Forelimb muscle (tissue), 1 donor: ENCODE data around the gene ABCD3. TPM values are rescaled to one million over a fixed set of nuclear protein-coding genes. Genes with fewer than 3 reads are reported as not detected.

Experiments used
- DNase-seq: peaks from one replicate; pipeline ENCODE4 v3.0.0-alpha.2; 2013; ENCODE audit warnings: low read depth
- polyA plus RNA-seq: library from polyadenylated mRNA; unstranded; fragments of 120-200 nt; gene quantifications from one replicate; pipeline ENCODE4 v1.2.1, GENCODE V29; 2013; ENCODE audit not compliant: insufficient read length

ABCD3 gene
- polyA plus RNA-seq, 1 donor, result 22.0 TPM

DNA sequence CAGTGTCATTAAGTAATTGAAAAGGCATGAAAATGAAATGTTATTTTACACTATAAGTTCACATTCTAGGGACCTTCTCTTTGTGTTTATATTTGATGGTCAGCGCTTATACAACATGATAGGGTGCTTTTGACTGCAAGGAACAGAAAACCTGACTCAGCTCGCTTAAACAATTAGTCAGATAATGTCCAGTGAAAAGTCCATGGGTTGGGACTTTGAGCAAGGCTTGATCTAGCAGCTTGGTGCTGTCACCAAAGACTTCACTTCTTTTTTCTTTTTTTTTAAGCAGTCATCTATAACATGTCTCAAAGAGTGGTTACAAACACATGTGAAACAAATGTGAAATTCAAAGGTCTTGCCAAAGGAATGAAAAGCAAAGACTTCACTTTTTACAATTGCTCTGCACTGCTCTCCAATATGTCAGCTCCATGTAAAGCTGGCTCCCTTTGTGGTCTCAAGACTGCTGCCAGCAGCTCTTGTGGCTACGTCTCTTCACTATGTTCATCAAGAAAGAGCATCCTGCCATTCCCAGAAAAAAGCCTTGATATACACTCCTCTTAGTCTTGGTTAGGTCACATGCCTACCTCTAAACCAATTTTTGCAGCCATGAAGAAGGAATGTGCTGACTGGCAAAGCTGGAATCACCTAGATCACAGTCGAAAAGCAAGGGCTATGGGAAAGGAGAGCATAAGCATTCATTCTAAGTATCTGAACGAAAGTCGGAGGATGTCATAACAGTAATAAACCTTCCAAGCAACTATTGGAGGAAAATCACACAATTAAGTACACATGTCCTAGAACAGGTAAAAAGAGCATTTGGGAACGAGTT is 108.2 kb downstream of the ABCD3 start:
- no peak for DNase-seq

DNA sequence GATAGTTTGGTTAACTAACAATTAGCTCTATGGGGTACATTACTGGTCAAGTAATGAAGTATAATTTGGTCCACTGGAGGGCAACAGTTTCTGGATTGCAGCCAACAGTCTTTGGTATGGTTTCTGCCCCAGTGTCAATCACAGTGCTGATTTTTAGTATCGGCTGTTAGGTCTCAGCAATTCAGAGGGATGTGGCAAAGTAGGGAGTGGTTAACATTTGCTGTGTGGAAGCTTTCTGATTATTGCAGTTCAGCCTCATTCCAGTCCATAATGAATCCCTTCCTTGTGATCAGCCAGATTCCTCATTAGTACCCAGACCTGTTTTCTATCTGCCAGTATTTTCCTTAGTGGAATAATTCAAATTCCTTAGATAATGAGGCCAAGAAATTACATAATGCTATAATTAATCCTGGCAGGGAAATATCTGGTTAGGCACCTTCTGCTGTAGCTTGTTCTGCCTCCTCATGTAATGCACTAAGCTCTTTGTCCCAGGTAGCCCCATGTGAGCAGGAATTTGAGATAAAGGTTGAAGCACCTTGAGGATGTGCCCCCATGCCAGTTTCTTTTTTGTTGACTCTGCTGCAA is 109.3 kb downstream of the ABCD3 start:
- no peak for DNase-seq

DNA sequence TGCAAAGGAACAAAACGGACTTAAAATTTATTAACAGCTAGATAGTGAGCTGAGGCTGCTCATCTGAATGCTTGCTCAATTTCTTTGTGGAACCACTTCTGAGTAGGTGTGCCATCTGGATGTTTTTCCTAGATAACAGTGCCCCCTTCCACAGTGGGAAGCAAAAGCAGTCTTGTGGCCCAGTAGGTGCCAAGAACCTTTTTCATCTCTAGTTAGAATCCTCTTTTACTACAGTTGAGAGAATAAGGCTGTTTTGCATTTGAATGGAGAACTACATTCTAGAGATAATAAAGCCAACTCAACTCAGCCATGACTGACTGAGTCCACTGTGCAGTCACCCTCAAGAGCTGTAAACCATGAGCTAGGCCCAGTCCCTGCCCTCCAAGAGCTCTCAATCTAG is 110.1 kb downstream of the ABCD3 start:
- DNase-seq, result no peak

DNA sequence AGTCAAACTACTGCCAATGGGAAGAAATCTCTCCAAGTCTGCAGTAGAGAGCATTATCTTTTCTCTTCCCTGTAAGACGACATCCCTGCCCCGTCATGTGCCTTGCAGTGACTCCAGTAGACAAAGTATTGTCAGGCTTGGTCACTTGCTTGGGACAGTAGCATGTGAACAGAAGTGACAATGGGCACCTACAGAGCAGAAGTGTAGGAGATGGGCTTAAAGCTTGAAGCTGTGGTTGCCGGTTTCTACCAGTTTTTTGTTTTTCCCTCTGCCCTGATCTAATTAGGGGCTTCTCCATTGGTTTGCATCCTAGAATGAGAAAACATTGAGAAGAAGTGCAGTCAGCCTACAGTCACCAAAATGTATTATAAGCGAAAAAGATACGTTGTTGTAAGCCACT is 110.6 kb downstream of the ABCD3 start:
- no peak for DNase-seq

DNA sequence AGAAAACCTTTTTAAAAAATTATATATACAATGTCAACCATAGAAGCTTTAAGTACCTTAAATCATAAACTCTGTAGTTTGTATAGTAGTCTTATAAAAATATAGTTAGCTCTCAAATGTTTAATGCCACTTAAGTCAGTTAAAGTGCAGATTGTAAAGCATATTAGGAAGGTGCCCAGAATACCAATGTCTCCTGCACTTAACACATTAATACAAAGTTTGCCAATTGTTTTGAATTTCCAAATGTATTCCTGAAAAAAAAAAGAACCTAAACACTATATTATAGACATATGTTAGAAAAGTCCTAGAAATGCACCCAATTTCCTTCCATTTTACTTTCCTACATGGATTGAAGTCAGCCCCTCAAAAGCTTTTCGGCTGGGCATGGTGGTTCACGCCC is 111.2 kb downstream of the ABCD3 start:
- DNase-seq, result no peak

DNA sequence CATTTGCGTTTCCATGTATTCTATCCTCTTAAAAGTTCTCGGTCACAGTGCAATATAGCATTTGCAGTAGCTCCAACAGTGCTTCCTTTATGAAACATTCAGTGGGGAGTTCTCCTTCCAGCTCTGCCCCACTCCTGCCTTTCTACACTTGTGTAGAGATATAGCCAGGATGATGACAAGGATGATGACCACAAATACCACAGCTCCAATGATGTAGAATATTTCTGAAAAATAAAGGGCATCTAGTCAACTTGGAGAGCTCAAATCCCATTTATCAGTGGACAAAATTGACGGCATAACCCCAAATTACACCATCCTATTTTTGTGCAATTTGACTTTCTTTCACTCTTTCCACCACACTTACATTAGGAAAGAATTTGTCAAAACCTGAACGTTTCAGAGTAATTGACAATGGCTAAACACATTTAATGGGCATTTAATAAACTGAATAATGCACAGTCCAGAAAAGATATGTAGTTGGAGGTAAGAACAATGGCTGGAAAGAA is 112.2 kb downstream of the ABCD3 start:
- DNase-seq, result no peak

DNA sequence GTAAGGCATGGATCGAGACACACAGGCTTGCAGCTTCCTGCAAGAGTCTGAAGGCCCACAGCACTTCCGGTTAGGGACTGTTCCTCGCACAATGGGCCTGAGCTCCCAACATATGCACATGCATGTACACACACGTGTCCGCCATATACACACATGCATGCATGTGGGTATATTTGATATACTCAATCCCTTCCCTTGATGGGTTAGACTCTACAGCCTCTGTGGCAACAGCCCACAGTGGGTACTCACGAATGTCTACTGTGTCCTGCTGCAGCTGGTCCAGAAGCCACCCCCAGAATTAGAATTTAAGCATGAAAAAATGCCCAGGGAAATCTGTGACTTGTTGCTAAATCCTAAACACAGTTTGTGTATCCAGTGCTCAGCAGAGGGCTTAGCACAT is 113.5 kb downstream of the ABCD3 start:
- DNase-seq, result no peak

DNA sequence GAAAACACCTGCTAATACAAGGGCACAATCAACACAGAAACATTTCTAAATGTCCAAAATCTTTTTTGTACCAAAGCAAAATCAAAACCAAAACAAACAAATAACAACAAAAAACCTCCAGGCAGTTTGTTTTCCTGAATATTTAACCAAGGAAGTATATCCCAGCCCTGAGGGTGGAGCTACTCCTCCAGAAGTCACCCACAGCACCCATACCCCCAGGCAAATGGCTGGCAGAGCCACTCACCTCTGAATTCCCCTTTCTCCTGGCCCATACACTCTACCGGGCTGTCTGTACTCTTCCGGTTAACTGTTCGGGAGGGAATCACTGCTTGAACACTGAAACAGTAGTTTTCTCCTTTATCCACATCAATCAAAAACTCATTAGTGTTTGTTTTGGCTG is 113.9 kb downstream of the ABCD3 start:
- DNase-seq, result no peak

DNA sequence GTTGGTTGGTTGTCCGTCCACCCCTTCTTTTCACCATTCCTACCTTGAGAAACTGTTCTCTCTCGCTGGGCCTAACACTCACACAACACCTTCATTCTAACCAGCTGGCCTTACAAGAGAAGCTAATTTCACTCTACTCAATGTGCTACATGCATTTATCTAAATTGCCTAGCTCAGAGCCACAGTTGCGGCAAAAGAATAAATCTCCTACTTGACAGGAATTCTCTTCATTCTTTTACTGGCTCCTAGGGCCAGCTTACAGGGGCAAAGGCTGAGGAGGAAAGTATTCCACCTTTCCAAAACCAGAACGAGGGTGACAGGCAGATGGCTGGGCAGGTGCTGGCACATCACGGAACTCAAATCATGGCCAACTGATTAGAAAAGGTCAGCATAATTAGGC is 116.9 kb downstream of the ABCD3 start:
- DNase-seq, result no peak

DNA sequence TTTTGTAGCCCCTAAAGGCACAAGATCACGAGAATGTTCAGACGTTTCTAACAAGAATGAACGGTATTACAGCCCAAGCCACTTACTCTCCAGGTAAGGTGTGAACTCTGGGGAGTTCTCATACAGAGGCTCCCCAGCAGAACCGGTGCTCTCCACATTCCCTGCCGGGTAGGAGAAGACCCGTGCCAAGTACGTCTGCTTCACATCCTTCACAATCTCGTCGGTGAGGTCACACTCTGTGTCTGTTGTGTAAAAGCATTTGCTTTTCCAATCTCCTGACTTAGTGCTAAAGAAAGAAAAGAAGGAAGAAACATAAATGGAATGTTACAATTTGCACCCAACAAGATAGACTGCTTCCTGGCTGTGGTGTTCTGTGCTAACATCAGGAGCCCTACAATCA is 117.7 kb downstream of the ABCD3 start:
- no peak for DNase-seq

DNA sequence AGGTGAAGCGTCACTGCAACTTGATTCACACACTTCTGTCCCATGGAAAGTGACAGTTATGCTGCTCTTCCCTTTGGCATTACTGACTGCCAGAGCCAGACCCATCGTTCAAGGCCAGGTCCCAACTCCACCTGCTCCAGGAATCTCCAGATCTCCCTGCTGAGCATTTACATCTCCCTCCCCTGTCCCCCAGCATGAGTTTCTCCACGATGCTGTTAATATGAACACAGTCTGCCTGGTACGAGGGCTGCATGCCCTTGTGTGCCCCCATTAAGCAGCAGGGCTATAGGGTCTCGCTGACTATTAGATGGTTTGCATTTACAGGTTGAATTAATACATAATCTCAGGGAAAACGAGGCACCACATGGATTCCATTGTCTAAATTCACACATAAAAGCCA is 119.1 kb downstream of the ABCD3 start:
- no peak for DNase-seq

DNA sequence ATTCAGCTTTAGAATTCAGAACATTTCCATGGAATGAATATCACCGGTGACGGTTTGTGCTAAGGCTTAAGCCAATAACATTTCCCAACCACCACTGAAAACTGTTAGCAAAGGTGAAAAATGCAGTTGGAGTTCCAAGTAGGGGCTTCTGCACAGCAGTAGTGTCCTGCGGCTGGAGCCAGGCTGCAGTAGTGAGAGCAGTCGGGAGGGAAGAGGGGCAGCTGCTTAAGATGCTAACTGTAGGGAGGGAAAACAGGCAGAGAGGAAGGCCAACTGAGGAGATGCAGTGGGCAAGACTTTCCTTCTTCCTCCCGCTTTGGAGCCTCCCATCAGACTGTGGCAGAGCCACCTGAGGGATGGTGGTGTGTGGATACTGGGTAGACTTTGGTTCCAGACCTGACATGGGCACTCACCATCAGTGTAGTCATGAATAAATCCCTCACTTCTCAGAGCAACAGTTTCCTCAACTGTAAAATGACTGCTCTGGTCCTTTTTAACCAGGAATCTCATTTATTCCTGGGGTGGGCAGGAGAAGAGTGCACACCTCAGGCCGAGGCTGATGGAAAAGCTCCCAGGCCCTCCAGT is 120.1 kb downstream of the ABCD3 start:
- no peak for DNase-seq

DNA sequence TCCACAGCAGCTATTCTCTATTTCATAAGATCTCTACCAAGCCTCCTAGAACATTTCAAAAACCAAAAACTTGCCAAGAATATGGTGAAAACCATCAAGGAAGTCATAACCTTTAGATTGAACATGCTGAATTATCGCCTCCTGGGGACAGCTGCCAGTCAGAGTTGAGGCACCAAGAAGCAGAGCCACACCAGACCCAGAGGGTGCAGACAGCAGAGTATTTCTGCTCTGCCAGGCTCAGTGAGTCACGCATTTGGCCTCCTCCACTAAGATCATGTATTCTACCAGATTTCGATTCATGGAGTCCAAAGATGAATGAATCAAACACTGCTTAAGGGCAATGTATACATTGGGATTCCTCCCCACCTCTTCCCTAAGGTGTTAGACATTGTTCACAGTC is 121.3 kb downstream of the ABCD3 start:
- DNase-seq, result no peak

DNA sequence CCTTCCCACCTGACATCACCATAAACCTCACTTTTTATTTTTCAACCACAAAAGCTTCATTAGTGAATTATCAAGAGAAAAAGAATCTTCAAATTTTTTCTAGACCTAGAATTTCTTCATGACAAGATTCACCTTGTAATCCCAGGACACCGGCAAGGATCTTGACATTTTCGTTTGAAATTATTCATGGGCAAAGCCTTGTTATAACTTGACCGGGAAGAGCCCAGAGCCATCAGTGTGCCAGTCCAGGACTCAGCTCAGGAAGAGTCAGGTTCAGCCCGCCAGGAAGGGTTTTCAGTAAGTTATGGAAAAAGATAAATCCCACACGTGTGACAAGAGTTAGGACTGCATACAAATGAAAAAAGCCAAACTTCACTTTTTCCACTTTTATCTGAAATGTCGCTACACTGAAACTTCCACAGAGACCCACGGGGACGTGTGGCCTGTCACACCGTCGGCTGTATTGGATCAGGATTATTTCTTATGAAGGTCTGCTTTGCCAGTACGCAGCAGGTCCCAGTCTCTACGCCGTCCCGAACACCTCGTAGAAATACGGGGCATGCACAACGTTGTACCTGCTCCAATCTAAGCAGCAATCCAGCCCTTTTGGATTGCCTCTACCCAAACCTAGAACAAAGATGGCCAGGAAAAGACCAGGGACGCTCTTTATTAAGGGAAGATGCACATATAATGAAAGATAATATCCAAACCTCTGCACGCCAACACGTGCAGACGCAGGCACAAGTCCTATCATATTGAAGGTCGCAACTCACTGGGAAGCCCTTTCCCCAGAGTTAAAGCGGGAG is 122.5 kb downstream of the ABCD3 start:
- DNase-seq, result no peak

DNA sequence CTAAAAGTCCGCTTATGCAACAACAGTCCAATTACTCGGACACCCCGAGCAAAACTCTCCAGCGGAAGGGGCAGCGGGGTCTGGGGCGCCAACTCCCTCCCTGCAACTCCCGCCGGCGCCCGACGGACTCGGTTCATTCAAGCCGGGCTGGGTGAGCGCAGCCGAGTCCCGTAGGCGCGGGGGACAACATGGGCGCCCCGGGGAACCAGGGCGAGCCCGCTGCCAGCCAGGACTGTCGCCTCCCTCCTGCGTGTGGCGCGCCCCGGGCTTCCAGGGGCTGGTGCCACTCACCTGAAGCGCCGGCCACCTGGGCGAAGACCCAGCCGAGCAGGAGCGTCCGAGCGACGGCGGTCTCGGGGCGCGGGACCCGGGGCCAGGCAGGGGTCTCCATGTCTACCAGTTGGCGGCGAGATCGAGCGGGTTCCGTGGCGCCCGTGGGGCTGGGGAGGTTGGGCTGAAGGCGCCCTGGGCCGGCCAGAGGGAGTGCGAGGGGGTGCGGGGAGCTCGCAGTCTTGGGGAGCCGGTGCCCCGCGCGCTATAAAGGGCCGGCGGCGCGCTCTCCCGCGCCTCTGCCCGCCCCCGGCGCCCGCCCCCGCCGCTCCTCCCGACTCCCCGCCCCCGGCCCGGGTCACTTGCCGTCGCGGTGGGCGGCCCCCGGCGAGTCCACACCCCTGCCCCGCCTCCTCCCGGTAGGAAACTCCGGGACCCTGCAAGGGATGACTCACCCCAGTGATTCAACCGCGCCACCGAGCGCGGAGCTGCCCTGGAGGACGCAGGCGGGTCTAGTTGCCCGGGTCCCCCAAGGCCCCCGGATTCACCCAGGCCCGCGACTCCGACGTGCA is 123.3 kb downstream of the ABCD3 start, which contains the start of gene F3:
TSS of gene F3 (minus strand) at position 514 of the 842 bp plus-strand sequence. CDS start at position 391, 123 bp downstream.
- DNase-seq, result no peak

DNA sequence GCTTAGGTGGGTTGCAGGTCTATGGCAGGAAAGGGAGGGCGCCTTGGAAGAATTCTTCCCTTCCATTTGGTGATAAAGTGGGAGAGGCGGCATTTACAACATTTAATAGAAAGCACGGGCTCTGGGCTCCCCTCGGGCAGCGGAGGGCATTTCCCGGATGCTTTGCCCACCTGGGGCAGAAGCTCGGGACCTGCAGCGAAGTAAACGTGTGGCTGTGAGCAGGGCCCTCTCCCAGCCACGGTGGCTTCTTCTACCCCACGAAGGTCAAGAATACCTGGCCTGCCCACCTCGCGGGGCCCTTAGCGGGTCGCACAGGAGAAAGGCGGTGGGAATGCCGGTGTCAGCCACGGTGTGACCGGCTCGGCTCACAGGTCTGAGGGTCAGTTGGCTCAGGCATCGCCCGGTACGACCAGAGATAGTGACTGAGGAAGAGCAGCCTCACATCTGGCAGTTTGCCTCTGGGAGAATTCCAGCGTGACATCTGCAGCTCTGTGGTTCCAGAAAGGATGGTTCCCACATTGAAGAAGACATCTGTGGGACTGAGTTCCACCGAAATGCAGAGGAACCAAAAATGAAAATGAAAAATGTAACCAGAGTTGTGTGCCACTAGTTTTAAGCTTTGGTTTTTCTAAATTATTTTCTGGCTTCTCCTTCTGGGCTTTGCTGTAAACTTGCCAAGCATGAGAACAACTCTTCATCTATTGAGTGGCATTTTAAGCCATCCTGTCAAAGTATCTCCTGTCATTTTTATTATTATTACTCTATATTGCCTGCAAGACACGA is 124.1 kb downstream of the ABCD3 start:
- no peak for DNase-seq

DNA sequence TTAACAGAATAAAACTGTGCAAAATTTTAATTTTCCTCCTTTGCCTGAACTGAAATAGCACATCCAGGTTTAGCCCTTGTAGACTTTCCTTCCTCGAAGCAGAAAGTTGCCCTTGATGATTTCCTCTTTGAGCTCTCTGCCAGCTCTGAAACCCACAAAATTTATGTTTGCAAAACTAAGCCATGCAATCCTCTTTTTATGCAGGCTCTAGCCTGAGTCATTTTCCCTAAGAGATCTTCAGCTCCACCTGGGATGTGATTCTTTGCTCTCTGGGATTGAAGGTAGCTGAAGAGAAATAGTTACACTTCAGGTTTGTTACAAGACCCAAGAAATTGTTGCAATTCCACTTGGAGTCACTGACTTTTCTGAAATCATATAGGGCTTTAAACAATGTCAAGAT is 124.8 kb downstream of the ABCD3 start:
- DNase-seq, result no peak

DNA sequence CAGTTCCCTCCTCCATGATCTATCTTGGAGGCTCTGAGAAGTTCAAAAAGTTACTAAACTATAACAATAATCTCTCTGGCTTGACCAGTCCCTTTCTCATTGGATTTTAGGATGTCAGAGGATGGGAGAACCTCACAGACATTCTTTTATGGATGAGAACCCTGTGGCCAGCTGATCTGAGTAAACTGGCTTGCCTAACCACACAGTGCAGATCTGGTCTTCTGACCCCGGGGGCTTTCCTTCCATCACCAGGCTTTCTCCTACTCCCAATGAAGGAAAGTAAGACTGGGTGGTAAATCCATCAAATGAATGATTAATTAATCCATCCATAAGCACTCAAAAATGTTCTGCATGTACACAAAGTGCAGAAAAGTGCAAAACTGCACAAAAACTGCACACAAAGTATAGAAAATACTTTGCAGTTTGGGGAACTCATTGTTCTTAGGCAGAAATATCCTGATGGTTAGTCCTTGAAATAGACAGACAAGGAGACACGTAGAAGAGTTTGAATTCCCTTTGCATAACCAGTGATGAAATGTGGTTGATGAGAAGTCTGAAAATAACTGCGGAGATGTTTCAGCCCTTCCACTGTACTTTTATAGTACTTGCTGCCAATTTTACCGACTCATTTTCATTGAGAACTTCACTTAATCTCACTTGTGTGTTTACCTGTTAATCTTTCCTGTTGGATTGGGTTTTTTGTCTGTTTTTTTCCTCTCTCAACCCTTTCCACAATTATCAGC is 125.9 kb downstream of the ABCD3 start:
- no peak for DNase-seq

DNA sequence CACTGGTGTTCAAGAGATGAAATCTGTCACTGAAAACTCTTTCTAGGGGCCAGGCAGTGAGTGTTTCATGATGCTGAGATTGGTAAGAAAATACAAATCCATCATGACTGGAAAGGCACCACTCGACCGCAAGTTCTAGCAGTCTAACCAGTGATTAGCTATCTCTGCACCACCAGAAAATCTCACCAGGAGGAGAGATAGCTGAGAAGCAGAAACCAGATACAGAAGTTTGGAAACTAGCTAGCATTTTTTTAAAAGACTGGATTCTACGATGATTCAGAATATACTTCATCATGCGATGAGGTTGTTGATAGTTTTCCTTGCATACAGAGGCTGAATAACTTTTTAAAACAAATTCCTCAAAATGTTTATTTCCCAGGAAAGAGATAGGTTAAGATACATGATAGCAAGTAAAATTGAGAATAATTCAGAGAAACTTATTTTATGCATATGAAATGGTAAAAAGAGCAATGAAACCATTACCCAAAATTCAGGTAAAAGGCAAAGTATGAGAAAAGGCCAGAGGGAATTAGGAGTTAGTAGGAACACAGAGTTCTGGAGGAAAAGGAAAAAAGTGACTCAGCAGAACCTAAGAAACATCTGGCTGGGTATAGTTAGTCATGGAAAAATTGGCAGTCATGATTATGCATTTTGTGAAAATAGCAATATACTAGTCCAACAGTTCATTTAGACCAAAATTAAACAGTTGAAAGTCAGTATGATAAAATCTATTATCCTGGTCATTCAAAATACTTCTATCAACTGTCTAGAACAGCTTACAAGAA is 126.7 kb downstream of the ABCD3 start:
- DNase-seq, result no peak
